K562 (cell line): ENCODE results near the gene CNP. TPM values are rescaled to one million over a fixed set of nuclear protein-coding genes. Genes with fewer than 3 reads are reported as not detected.

Source experiments
- C11orf30 ChIP-seq: fragments of 450-650 bp; IDR thresholded peaks from 2 replicates; pipeline ENCODE4 v1.6.1; 2016; ENCODE audit warnings: low read depth, mild to moderate bottlenecking
- COPS2 ChIP-seq: fragments of 450-650 bp; conservative IDR thresholded peaks from 2 replicates; pipeline ENCODE4 v1.6.1; 2016; ENCODE audit warnings: mild to moderate bottlenecking, moderate library complexity
- DIDO1 ChIP-seq: fragments of 450-650 bp; IDR thresholded peaks from 2 replicates; pipeline ENCODE4 v1.6.1; 2016; ENCODE audit warnings: low read depth, missing biosample characterization, missing genetic modification characterization
- ELF1 ChIP-seq: fragments of 200-800 bp; sonication (Bioruptor generic); IDR thresholded peaks from 2 replicates; pipeline ENCODE4 v1.6.1; 2016; ENCODE audit warnings: missing genetic modification characterization, missing compliant biosample characterization
- ELK1 ChIP-seq: sonication (generic); formaldehyde crosslinking; IDR thresholded peaks from 2 replicates; pipeline ENCODE4 v1.8.1; 2022; ENCODE audit warnings: missing genetic modification reagents
- EP400 ChIP-seq: fragments of 450-650 bp; IDR thresholded peaks from 2 replicates; pipeline ENCODE4 v1.6.1; 2017; ENCODE audit warnings: antibody characterized with exemption, mild to moderate bottlenecking, moderate library complexity
- ERF ChIP-seq: fragments of 450-650 bp; formaldehyde crosslinking; IDR thresholded peaks from 2 replicates; pipeline ENCODE4 v1.4.0; 2020; ENCODE audit warnings: mild to moderate bottlenecking, mixed read lengths
- FOXJ3 ChIP-seq: sonication (generic); formaldehyde crosslinking; IDR thresholded peaks from 2 replicates; pipeline ENCODE4 v1.4.0; 2020; ENCODE audit warnings: mild to moderate bottlenecking, missing genetic modification reagents
- FOXO4 ChIP-seq: fragments of 450-650 bp; formaldehyde crosslinking; IDR thresholded peaks from 2 replicates; pipeline ENCODE4 v1.4.0; 2020; ENCODE audit warnings: mild to moderate bottlenecking, moderate library complexity
- HDAC2 ChIP-seq: fragments of 450-650 bp; IDR thresholded peaks from 2 replicates; pipeline ENCODE4 v1.6.1; 2016; ENCODE audit warnings: mild to moderate bottlenecking
- KAT7 ChIP-seq: sonication (generic); formaldehyde crosslinking; IDR thresholded peaks from 2 replicates; pipeline ENCODE4 v1.8.0; 2022; ENCODE audit warnings: missing genetic modification reagents, mild to moderate bottlenecking, borderline replicate concordance
- KDM4B ChIP-seq, 2 experiments: fragments of 450-650 bp in 1 of 2; sonication (generic) in 1 of 2; IDR thresholded peaks; 2 replicates each; pipeline ENCODE4 v1.6.1; 2016 to 2017; ENCODE audit warnings: borderline replicate concordance in 2 of 2, antibody characterized with exemption in 1 of 2, low read depth in 1 of 2, mild to moderate bottlenecking in 1 of 2
- NFIC ChIP-seq: fragments of 450-650 bp; IDR thresholded peaks from 2 replicates; pipeline ENCODE4 v1.6.1; 2017; ENCODE audit warnings: mild to moderate bottlenecking, inconsistent platforms
- NR4A1 ChIP-seq, 2 experiments: fragments of 250-450 bp in 1 of 2; fragments of 450-650 bp in 1 of 2; sonication (Bioruptor Pico) in 1 of 2; IDR thresholded peaks; 2 replicates each; pipeline versions ENCODE4 v1.4.0 to v1.6.1; 2016 to 2020; ENCODE audit warnings: mild to moderate bottlenecking in 2 of 2, missing compliant biosample characterization in 1 of 2, missing genetic modification characterization in 1 of 2, moderate library complexity in 1 of 2
- RAD21 ChIP-seq, 2 experiments: fragments of 250-450 bp in 1 of 2; fragments of 450-650 bp in 1 of 2; sonication (Bioruptor Pico) in 1 of 2; formaldehyde crosslinking in 1 of 2; IDR thresholded peaks in 1 of 2; conservative IDR thresholded peaks in 1 of 2; 2 replicates each; pipeline versions ENCODE4 v1.4.0 to v1.8.0; 2020 to 2022; ENCODE audit warnings: mild to moderate bottlenecking in 2 of 2, moderate library complexity in 1 of 2
- SPI1 ChIP-seq: IDR thresholded peaks from 2 replicates; pipeline ENCODE4 v1.6.1; 2011; ENCODE audit warnings: low read depth, low read length, control low read depth, borderline replicate concordance
- TAF7 ChIP-seq: fragments of 450-650 bp; IDR thresholded peaks from 2 replicates; pipeline ENCODE4 v1.6.1; 2016; ENCODE audit warnings: missing genetic modification characterization, missing compliant biosample characterization
- VEZF1 ChIP-seq: fragments of 200-800 bp; sonication (Bioruptor generic); IDR thresholded peaks from 2 replicates; pipeline ENCODE4 v1.6.1; 2017; ENCODE audit warnings: missing genetic modification characterization, missing compliant biosample characterization
- ZBTB1 ChIP-seq: sonication (generic); formaldehyde crosslinking; IDR thresholded peaks from 2 replicates; pipeline ENCODE4 v1.8.1; 2023; ENCODE audit warnings: missing genetic modification reagents, low read depth, mild to moderate bottlenecking, borderline replicate concordance
- ZNF24 ChIP-seq: fragments of 450-650 bp; IDR thresholded peaks from 2 replicates; pipeline ENCODE4 v1.6.1; 2016
- ZNF274 ChIP-seq: IDR thresholded peaks from 2 replicates; pipeline ENCODE4 v1.6.1; 2011; ENCODE audit warnings: low read depth, mild to moderate bottlenecking, low read length, moderate library complexity, borderline replicate concordance
- ZNF507 ChIP-seq: conservative IDR thresholded peaks from 2 replicates; pipeline ENCODE4 v1.6.1; 2017; ENCODE audit warnings: missing genetic modification characterization, missing compliant biosample characterization
- ZNF696 ChIP-seq: fragments of 250-450 bp; sonication (Bioruptor Pico); conservative IDR thresholded peaks from 2 replicates; pipeline ENCODE4 v1.4.0; 2020; ENCODE audit warnings: mild to moderate bottlenecking, moderate library complexity
- ZNF75A ChIP-seq: fragments of 450-650 bp; formaldehyde crosslinking; IDR thresholded peaks from 2 replicates; pipeline ENCODE4 v1.4.0; 2020; ENCODE audit warnings: mild to moderate bottlenecking
- polyA plus RNA-seq, 8 experiments: library from polyadenylated mRNA; depleted of rRNA in 4 of 8; stranded (reverse) in 5 of 8; unstranded in 3 of 8; fragments of >200 nt; fragmentation: Nextera tagmentation in 2 of 8; fragmentation: Illumina TruSeq in 1 of 8; extraction: Ambion mirVana in 2 of 8; extraction: Trizol in 1 of 8; gene quantifications; 2 replicates each; pipeline versions ENCODE4 v1.2.1 to v1.2.3, GENCODE V29; 2011 to 2014; ENCODE audit warnings: inconsistent platforms in 1 of 8, missing spikeins in 1 of 8
- total RNA-seq, 7 experiments: library from RNA; depleted of rRNA in 6 of 7; stranded (reverse); fragments of >200 nt in 6 of 7; fragmentation: Illumina TruSeq in 2 of 7; extraction: Trizol in 2 of 7; gene quantifications; 2 replicates each; pipeline versions ENCODE4 v1.2.1 to v1.2.3, GENCODE V29; 2011 to 2021; ENCODE audit warnings: low replicate concordance in 1 of 7

CNP gene
- total and polyA plus RNA-seq, 9 of the 15 experiments (the other 6 are each of a cell fraction or from before 2014, with no cell fraction given), result 1.7 to 52.0 (median 29.1) TPM

- TF ChIP-seq KAT7 (CRISPR knock-in tag) (peak; percentile 5; the same call in 1 of the 2 replicates), TAF7 (tag) (peak; percentile 99), ZNF24 (no peak), SPI1 (0 out of 2 replicates have a peak, but pooled peaks have one; percentile 11), ELK1 (CRISPR knock-in tag) (no peak), VEZF1 (CRISPR knock-in tag) (peak; percentile 55; the same call in 1 of the 2 replicates), ZNF507 (tag) (no peak), HDAC2 (0 out of 2 replicates have a peak, but pooled peaks have one; percentile 23), KDM4B (IDR thresholded peaks at IDR 0.05; ENCODE audit: borderline replicate concordance in 2 of 2, low read depth in 1 of 2) (peak in 1 of 2 experiments; percentile 74; a peak in 2 of 4 replicates), C11orf30 (peak; percentile 75), ZNF696 (CRISPR knock-in tag) (no peak), DIDO1 (tag) (0 out of 2 replicates have a peak, but pooled peaks have one; percentile 11), ZNF274 (no peak), COPS2 (no peak), RAD21 (CRISPR knock-in tag; conservative IDR thresholded peaks at IDR 0.05 in 1 of 2, IDR thresholded peaks at IDR 0.05 in 1 of 2) (no peak), EP400 (peak; percentile 95), ZBTB1 (CRISPR knock-in tag) (no peak), FOXJ3 (no peak), NFIC (peak; percentile 20; the same call in 1 of the 2 replicates), ZNF75A (CRISPR knock-in tag) (no peak), ELF1 (peak; percentile 93), FOXO4 (CRISPR knock-in tag) (no peak), ERF (CRISPR knock-in tag) (0 out of 2 replicates have a peak, but pooled peaks have one; percentile 8), NR4A1 (CRISPR knock-in tag; IDR thresholded peaks at IDR 0.05) (0 out of 2 replicates have a peak, but pooled peaks have one; percentile 28), NR4A1 (tag; IDR thresholded peaks at IDR 0.05) (no peak)
Observed at GRCh38 chr17:42016941-42017865, 50.6 kb downstream of the CNP start, which contains the start of gene DNAJC7 (continued).
